Measurements from ENCODE around the gene MRPL40.

- TF ChIP-seq, protein P1, sequence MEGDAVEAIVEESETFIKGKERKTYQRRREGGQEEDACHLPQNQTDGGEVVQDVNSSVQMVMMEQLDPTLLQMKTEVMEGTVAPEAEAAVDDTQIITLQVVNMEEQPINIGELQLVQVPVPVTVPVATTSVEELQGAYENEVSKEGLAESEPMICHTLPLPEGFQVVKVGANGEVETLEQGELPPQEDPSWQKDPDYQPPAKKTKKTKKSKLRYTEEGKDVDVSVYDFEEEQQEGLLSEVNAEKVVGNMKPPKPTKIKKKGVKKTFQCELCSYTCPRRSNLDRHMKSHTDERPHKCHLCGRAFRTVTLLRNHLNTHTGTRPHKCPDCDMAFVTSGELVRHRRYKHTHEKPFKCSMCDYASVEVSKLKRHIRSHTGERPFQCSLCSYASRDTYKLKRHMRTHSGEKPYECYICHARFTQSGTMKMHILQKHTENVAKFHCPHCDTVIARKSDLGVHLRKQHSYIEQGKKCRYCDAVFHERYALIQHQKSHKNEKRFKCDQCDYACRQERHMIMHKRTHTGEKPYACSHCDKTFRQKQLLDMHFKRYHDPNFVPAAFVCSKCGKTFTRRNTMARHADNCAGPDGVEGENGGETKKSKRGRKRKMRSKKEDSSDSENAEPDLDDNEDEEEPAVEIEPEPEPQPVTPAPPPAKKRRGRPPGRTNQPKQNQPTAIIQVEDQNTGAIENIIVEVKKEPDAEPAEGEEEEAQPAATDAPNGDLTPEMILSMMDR (IDR thresholded peaks at IDR 0.05; ENCODE audit: extremely low read depth in 1 of 2, insufficient read depth in 1 of 2, low read depth in 1 of 2, low read length in 2 of 2) = no peak
- TF ChIP-seq POLR2A (IDR thresholded peaks at IDR 0.05; ENCODE audit: low read depth, low read length) = no peak
- no peak for TF ChIP-seq POLR2AphosphoS5 (IDR thresholded peaks at IDR 0.05; ENCODE audit: insufficient read depth, low read depth, low read length)
- TF ChIP-seq EZH2 (IDR thresholded peaks at IDR 0.05; ENCODE audit: borderline replicate concordance, low read depth, low read length, severe bottlenecking) = no peak
Measured at GRCh38 chr22:19466126-19466716, 33.9 kb downstream of the MRPL40 start.

Data from endothelial cell of umbilical vein (primary cell).